HG03565 (cell line): ENCODE results near the gene FPGS.

Experiments used
- ATAC-seq: cut with Tn5 transposase; IDR thresholded peaks from one replicate; pipeline ENCODE4 v1.9.1; 2021; ENCODE audit warnings: mild to moderate bottlenecking, moderate library complexity; ENCODE audit not compliant: unreplicated experiment

Gene FPGS

GRCh38 chr9:127855522-127855921 lies 52.8 kb downstream of the FPGS start:
- no peak for ATAC-seq

- ATAC-seq = no peak
These were observed 53.5 kb downstream of the FPGS start for GRCh38 chr9:127856094-127856728.

GRCh38 chr9:127856729-127857116 lies 54.0 kb downstream of the FPGS start:
- ATAC-seq = no peak

- ATAC-seq = no peak
These were observed 54.6 kb downstream of the FPGS start for GRCh38 chr9:127857278-127857677.

- no peak for ATAC-seq
These were observed 55.4 kb downstream of the FPGS start for GRCh38 chr9:127858041-127858512.

GRCh38 chr9:127860260-127860659 lies 57.6 kb downstream of the FPGS start:
- ATAC-seq = no peak

- no peak for ATAC-seq
These were observed 58.1 kb downstream of the FPGS start for GRCh38 chr9:127860779-127861178.

GRCh38 chr9:127862075-127863011 lies 59.7 kb downstream of the FPGS start:
- ATAC-seq = no peak

- ATAC-seq = no peak
These were observed 60.5 kb downstream of the FPGS start for GRCh38 chr9:127863191-127863621.
